ENCODE measurements around the gene COLQ.

- no peak for TF ChIP-seq CTCF (IDR thresholded peaks at IDR 0.05)
- TF ChIP-seq POLR2A (IDR thresholded peaks at IDR 0.05): no peak
- no peak for TF ChIP-seq POLR2AphosphoS5 (IDR thresholded peaks at IDR 0.05)
Observed at GRCh38 chr3:15433531-15433930, 88.0 kb downstream of the COLQ start.
